ENCODE data around the gene PCP4L1. TPM values are rescaled to one million over a fixed set of nuclear protein-coding genes. Genes with fewer than 3 reads are reported as not detected.

PCP4L1 gene
- total RNA-seq, 6 donors from 2014 or later: 1.0 to 8.1 (median 5.0) TPM

GRCh38 chr1:161216945-161217712 is 41.4 kb upstream of the PCP4L1 start:
- peaks cover 18 to 32% (median 26%) of the 10 kb centered on the region in 4 donors for H3K36me3 ChIP-seq
- peak overlapping the region; percentile 88 to 95 (median 92) for H3K27ac ChIP-seq
- peak; percentile 75 to 77 for ATAC-seq (ENCODE audit: low FRiP score in 2 of 2)
- WGBS, 2 donors: 18 to 37% methylated on average over 7 of the region's 7 CpGs
- H3K9me3 ChIP-seq: no peaks in the 10 kb centered on the region
- H3K4me3 ChIP-seq: peak overlapping the region in 3 of 4 donors; percentile 34 to 50 (median 41)
- peak in 1 of 2 donors; percentile 68 for DNase-seq
- TF ChIP-seq EP300 (IDR thresholded peaks at IDR 0.05) (peak in 1 of 4 donors; percentile 88), CTCF (IDR thresholded peaks at IDR 0.05) (no peak), POLR2A (IDR thresholded peaks at IDR 0.05) (peak in 3 of 4 donors; percentile 17 to 89 (median 31)), POLR2AphosphoS5 (IDR thresholded peaks at IDR 0.05) (peak; percentile 67 to 93)
- H3K27me3 ChIP-seq: no peaks in the 10 kb centered on the region
- peaks cover 5 to 13% (median 6%) of the 10 kb centered on the region in 4 donors for H3K4me1 ChIP-seq

GRCh38 chr1:161217831-161218230 is 40.7 kb upstream of the PCP4L1 start:
- Histone ChIP-seq H3K36me3 (peaks cover 11 to 25% (median 19%) of the 10 kb centered on the region in 4 donors), H3K27ac (peak overlapping the region; percentile 88 to 95 (median 92)), H3K27me3 (no peaks in the 10 kb centered on the region), H3K4me1 (peaks cover 5 to 13% (median 6%) of the 10 kb centered on the region in 4 donors), H3K9me3 (no peaks in the 10 kb centered on the region), H3K4me3 (peak overlapping the region in 3 of 4 donors; percentile 14 to 50 (median 25))
- ATAC-seq (ENCODE audit: low FRiP score in 2 of 2) (no peak), DNase-seq (no peak)
- TF ChIP-seq EP300 (IDR thresholded peaks at IDR 0.05) (no peak), POLR2A (IDR thresholded peaks at IDR 0.05) (peak in 1 of 4 donors; percentile 16)
- 53 to 62% methylated on average over 6 of the region's 6 CpGs for WGBS, 2 donors

GRCh38 chr1:161218301-161219077 is 40.1 kb upstream of the PCP4L1 start:
- ATAC-seq (ENCODE audit: low FRiP score in 2 of 2) (no peak), DNase-seq (no peak)
- peak overlapping the region in 3 of 4 donors; percentile 88 to 95 (median 93) for H3K27ac ChIP-seq
- peak overlapping the region in 2 of 4 donors; percentile 14 to 50 for H3K4me3 ChIP-seq
- no peaks in the 10 kb centered on the region for H3K27me3 ChIP-seq
- H3K4me1 ChIP-seq: peaks cover 5 to 13% (median 6%) of the 10 kb centered on the region in 4 donors
- no peaks in the 10 kb centered on the region for H3K9me3 ChIP-seq
- H3K36me3 ChIP-seq: peaks cover 5 to 19% (median 12%) of the 10 kb centered on the region in 4 donors
- WGBS, 2 donors: 73 to 74% methylated on average over 8 of the region's 8 CpGs
- no peak for TF ChIP-seq POLR2A (IDR thresholded peaks at IDR 0.05)
- TF ChIP-seq POLR2AphosphoS5 (IDR thresholded peaks at IDR 0.05): no peak
- no peak for TF ChIP-seq CTCF (IDR thresholded peaks at IDR 0.05)
- no peak for TF ChIP-seq EP300 (IDR thresholded peaks at IDR 0.05)

GRCh38 chr1:161219078-161219892 is 39.3 kb upstream of the PCP4L1 start:
- TF ChIP-seq EP300 (IDR thresholded peaks at IDR 0.05) (no peak), CTCF (IDR thresholded peaks at IDR 0.05) (no peak)
- H3K36me3 ChIP-seq: peaks cover 0 to 11% (median 5%) of the 10 kb centered on the region in 4 donors
- WGBS, 2 donors: 83 to 92% methylated on average over 5 of the region's 5 CpGs
- ATAC-seq (ENCODE audit: low FRiP score in 2 of 2): no peak
- no peak for DNase-seq
- H3K9me3 ChIP-seq: no peaks in the 10 kb centered on the region
- no peak overlapping the region for H3K27ac ChIP-seq
- peaks cover 5 to 10% (median 6%) of the 10 kb centered on the region in 4 donors for H3K4me1 ChIP-seq
- no peaks in the 10 kb centered on the region for H3K27me3 ChIP-seq
- no peak overlapping the region for H3K4me3 ChIP-seq
